Transverse colon (tissue), 3 donors: ENCODE measurements around the gene EMILIN2.

Experiments
- CTCF ChIP-seq, 5 experiments: fragments of 200-600 bp in 3 of 5; fragments of 450-650 bp in 2 of 5; sonication (generic) in 3 of 5; IDR thresholded peaks; 1 replicate in 2 of 5; 2 replicates in 3 of 5; pipeline ENCODE4 v1.5.1; 2016 to 2017; ENCODE audit warnings: antibody characterized with exemption in 5 of 5, inconsistent platforms in 3 of 5, mild to moderate bottlenecking in 2 of 5, moderate library complexity in 1 of 5
- EP300 ChIP-seq: sonication (generic); formaldehyde crosslinking; IDR thresholded peaks from one replicate; pipeline ENCODE4 v1.6.1; 2017; ENCODE audit warnings: antibody characterized with exemption, low read depth

GRCh38 chr18:2903006-2903405 is 56.2 kb downstream of the EMILIN2 start:
- TF ChIP-seq CTCF (IDR thresholded peaks at IDR 0.05) = no peak
- TF ChIP-seq EP300 = no peak
